Inflammatory macrophage treated with lipopolysaccharide for 1 hour (primary cell): ENCODE data around the gene MYO1D.
"Not testable (repeated sequence)": the region's sequence is repeated elsewhere in the genome, so short reads cannot be mapped to it uniquely, and the experiment has no call there.

Experiments
- DNase-seq, 2 donors: peaks; one replicate each; pipeline ENCODE4 v3.0.0-alpha.2; 2020 to 2022

MYO1D gene

DNA sequence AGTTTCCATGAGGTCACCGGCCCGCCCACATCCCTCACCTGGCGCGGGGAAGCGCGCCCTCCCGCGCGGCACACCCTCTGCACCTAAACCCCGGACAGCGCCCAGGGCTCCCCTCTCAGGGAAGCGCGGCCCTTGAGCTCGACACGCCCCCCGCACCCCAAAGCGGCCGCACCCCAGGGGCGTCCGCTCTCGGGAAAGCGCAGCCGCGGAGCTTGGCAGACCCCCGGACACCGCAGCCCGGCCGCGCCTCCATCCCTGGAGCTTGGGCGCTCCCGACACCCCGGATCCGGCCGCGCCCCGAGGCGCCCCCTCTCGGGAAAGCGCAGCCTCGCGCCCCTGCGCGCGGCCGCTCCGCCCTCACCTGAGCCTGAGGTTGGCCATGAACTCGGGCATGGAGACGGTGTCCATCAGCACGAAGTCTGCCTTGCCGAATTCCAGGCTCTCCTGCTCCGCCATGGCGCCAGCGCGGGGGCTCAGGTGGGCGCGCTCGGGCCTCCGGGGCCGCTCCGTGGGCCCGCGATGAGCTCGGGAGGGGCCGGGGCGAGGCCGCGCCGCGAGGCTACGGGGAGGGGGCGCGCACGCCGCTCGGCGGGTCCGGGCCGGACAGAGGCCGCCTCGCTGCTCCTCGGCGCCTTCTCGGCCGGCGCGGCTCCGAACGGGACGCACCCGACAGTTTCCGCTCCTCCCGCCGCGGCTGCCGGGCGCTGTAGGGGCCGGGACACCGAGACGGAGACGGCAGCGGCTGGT, at the start of gene MYO1D:
Gene MYO1D (minus strand): TSS at position 708 of the 747 bp plus-strand sequence. CDS start 252 bp downstream, at position 456.
- DNase-seq: no peak

DNA sequence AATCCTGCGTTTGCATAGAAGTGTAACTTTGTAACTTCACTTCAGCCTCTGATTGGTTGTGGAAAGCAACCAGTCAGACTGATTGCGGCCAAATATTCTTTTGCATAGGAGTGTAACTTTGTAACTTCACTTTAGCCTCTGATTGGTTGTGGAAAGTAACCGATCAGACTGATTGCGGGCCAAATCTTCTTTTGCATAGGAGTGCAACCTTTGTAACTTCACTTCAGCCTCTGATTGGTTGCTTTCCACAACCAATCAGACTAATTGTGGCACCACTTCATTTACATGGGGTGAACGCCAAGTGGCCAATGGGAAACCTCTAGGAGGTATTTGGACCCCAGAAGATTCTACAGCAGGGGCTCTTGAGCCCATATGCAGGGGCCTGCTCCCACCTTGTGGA, 49.3 kb upstream of the MYO1D start:
- DNase-seq: no peak

- DNase-seq: not testable (repeated sequence)
These were observed 47.0 kb upstream of the MYO1D start for GRCh38 chr17:32923905-32924304.

DNA sequence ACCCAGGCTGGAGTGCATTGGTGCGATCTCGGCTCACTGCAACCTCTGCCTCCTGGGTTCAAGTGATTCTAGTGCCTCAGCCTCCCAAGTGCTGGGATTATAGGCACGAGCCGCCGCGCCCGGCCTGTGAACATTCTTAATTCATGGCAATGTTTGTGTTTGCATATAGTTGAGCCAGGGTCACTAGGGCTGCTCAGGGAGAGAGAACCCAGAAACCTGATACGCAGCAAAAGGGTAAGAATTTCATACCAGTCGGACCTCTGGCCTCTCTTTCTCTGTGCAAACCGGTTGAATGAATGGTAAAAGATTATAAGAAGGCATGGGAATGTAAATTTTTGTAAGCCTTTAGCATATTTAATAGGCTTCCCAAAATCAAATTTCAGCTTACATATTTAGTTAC, 44.1 kb upstream of the MYO1D start:
- DNase-seq: no peak

DNA sequence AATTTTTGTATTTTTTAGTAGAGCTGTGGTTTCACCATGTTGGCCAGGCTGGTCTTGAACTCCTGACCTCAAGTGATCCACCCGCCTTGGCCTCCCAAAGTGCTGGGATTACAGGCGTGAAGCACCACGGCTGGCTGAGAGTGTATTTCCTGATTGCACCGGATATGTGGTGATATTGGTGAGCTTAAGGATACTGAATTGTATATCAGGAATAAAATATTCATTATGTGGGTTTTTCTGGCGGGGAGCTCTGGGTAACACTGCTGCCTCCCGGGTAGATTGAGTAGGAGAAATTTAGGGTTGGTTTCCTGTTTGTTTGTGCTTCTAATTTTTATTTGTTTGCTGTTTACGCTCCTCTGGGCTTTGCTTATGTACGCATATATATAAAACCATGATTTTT, 43.4 kb upstream of the MYO1D start:
- DNase-seq: no peak

GRCh38 chr17:32919876-32920275, 43.0 kb upstream of the MYO1D start:
- DNase-seq: not testable (repeated sequence)

GRCh38 chr17:32917842-32918241, 40.9 kb upstream of the MYO1D start:
- DNase-seq: no peak

GRCh38 chr17:32917081-32917480, 40.2 kb upstream of the MYO1D start:
- peak in 1 of 2 donors; percentile 12 for DNase-seq

- DNase-seq: no peak
These were observed 39.2 kb upstream of the MYO1D start for GRCh38 chr17:32916134-32916533.

GRCh38 chr17:32915245-32915644, 38.3 kb upstream of the MYO1D start:
- DNase-seq: no peak

- no peak for DNase-seq
These were observed 37.3 kb upstream of the MYO1D start for GRCh38 chr17:32914181-32914580.

DNA sequence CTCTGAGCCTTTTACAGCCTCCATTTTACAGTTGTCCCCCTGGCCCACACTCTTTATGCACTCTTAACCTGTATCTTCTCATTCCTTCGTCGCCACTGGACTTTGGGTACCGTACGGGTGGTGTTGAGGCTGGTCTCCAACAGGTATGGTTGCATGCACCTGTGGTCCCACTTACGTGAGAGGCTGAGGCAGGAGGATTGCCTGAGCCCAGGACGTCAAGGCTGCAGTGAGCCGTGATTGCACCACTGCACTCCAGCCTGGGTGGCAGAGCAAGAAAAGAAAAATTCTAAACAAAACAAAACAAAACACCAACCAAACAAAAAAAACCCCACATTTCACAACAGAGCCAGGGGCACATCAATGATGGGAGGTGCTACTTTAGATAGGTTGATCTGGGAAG, 36.7 kb upstream of the MYO1D start:
- no peak for DNase-seq

DNA sequence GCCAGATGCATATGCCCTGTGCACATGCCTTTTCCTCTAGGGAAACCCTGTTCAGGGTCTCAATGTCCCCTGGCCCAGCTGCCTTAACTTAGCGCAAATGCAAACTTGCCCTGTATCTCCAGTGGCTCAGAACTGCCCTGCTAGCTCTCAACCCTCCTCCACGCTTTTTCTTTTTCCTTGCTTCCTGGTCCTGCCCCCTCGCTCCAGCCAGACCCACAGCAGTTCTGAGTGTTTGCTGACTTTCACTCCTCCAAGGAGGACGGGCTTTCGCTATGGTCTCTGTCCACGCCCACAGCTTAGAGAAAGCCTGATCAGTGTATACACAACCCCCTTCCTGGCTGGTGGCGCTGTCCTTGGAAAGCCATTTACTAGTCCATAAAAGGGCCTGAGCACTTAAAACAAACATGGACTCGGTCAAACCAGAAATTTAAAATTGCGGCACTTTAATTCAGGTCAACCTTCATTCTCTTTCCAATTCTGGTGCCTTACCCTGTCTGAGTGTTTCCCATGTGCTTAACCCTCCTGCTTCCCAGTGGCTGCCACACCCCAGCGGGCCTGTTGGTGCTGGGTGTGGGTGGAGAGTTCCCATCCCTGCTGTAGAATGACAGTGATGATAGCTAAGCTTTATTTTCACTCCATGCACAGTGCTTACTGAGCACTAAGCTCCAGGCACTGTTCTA, 35.4 kb upstream of the MYO1D start:
- DNase-seq: no peak

DNA sequence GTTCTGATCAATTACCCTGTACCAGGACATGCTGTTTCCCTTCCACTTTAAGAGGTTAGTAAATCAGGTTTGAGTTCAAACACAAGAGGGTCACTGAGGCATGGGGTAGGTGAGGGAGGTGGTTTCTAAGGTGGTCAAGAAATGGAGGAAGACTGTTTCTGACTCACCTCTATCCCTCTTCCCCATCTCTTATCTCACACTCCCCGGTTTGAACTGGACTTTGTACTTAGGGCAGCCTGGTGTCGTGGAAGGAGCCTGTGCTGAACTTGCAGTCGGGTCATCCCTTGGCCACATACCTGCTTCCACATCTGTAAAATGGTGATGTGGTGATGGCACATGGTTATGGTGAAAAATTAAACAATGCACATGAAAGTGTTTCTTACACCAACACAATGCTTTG, 33.8 kb upstream of the MYO1D start:
- DNase-seq: no peak

DNA sequence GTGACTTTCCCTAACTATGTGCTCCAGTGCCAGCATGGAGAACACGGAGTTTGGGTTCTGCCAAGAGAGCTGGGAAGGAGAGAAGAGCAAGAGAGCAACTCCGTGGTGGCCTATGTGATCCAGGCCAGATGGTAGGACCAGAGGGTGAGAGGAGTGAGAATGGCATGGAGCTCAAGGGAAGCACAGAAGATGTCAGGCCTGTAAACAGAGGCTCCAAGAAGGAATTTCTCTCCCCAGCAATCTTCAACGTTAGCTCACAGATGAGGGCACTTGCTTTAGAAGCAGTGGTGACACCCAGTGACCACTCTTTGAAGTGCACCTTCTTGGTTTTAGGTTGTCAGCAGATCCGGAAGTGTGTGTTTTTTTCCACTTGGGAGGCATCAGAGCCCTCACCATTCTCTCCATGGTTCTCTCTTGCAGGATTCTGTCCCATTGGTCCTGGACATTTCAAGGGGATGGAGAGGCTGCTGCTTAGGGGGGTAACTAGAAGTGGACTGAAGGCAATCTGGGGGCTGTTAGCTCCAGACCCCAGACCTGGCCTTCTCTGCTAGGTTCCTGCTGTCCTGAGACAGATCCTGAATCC, 33.0 kb upstream of the MYO1D start:
- peak; percentile 59 to 68 for DNase-seq

DNA sequence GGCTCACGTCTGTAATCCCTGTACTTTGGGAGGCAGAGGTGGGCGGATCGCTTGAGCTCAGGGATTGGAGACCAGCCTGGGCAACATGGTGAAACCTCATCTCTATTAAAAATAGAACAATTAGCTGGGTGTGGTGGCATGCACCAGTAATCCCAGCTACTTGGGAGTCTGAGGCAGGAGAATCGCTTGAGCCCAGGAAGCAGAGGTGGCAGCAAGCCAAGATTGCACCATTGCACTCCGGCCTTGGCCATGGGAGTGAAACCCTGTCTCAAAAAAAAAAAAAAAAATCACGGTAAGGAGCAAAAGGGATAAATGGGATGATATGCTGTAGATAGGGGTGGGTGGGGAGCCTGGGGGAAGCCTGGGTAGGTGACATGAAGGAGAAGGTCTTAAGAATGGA, 30.7 kb upstream of the MYO1D start:
- DNase-seq: no peak

DNA sequence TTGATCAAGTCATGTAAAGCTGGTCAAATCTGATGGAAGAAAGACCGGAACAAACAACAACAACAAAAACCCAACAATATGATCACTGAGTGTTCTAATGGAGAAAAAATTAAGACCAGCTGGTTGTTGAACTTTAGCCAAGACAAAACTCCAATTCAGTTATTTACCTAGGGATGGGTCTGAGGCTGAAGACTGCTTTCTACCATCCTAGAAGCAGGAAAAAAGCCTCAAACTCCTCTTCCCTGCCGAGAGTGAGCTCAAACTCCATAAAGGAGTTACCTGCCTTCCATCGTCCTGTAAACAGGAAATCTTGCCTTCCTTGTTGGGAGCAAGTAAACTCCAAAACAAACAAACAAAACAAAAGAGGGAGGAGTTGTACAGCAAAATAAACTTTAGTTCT, 28.0 kb upstream of the MYO1D start:
- no peak for DNase-seq

DNA sequence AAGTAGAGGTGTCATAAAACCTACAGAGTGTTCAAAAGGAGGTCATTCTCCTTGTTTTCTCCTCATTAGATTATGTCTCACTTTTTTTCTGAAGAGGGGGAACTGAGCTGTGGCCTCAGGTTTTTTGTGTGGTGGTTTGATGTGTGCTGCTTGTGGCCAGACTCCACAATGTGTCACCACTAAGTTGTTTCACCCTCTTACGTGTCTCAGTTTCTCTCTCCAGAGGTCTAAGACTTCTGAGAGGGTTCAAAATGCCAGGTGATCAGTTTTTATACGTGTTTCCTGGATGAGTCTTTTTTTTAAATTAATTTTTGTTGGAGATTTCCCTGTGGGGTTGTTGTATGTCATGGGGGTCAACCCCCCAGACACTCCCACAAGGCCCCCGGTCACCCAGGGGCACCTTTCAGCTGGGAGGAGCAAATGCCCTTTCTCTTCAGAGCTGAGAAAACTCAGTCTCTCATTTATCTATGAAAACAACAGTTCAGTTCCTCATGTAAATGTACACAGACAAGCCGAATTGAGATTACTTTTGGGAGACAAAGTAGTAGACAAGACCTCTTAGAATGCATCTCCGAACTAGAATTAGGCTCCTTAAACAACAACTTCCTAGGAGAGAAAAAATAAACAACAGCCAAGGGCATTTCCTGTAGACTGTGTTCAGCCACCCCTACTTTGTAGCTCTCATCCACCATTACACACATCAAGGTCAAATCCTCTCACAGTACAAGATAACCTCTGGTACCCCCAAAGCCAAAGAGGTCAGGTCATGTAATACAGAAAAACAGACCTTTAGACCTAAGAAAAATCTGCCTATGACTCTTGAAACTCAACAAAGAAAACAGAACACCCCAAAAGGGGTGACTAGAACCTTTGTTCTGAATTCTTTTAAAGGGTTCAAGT, 27.1 kb upstream of the MYO1D start:
- DNase-seq: no peak

- DNase-seq: no peak
These were observed 24.8 kb upstream of the MYO1D start for GRCh38 chr17:32901743-32902142.

DNA sequence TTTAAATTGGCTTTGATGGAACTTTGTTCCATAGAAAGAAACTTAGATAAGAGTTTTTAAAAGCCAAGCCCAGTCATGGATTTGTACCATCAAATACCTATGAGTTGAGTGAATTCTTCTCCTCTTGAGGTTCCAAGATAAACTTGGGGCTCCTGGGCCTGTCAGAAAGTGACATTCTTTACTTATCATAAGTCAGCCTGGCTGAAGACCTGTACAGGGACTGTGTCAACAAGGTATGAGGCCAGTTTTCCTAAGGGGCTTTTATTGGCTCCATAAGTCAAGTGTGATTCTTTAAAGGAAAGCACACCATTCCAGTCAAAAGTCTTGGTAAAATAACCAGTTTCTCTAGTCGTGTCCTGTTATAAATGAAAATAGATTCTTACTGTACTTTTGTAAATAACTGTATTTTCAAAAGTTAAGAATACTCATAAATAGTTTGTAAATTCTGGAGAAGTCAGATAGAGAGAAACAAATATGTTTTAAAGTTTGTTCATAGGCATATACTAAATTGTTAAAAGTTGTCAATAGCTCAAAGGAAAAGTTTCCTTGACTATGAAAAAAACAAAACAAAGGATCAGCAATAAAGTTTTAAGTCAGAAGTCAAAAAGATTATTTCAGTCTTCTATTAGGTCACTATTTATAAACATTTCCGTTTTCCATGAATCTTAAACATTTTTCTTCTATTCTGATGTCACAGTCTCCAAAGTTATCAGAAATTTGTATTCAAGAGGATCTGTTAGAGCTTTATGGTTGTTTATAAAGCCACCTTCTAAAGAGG, 22.5 kb upstream of the MYO1D start:
- DNase-seq: no peak

DNA sequence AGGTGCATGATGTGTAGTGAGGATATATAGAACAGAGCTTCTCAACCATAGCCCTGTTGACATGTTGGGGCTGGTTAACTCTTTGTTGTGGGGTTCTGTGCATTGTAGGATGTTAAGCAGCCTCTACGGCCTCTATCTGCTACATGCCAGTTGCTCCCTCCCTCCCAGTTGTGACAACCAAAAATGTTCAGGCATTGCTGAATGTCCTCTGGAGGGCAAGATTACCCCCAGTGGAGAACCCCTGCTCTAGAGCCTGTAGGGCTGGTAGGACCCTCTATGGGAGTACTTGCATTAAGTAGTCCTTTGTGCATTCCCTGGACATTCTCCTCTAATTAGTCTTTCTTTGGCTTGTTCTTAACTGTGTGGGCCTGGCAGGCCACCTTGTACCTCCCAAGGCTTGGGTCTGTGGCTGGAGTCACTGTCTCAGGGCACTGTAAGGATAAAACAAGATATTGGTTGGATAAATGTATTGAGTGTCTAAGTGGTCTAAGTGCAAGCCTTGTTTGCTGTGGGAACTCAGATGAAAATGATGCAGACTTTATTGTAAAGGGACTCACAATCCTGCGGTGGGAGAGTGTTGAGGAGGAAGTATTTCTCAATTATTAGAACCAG, 19.8 kb upstream of the MYO1D start:
- no peak for DNase-seq

DNA sequence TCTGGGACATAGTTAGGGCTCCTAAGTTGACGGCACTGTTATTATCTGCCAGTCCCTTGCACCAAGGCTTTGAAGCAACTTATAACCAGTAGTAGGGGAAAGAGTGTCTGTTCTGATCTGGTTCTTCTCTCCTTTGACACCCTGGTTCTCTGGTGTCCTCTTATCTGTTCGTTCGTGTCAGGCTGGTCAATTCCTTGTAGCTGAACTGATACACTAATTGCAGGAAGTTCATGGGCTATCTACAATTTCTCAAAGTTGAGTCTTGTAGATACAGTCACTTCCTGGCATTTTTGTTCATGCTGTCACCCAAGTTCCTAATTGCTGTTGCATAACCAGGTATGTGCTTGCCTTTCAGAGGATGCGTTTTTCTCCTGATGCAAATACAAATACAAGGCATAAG, 17.3 kb upstream of the MYO1D start:
- DNase-seq: no peak
